Peyer's patch (tissue), 4 donors: ENCODE results near the gene BMPER. TPM values are rescaled to one million over a fixed set of nuclear protein-coding genes. Genes with fewer than 3 reads are reported as not detected.

Experiments
- DNase-seq, 3 donors: peaks; one replicate each; pipeline ENCODE4 v3.0.0-alpha.2; 2017 to 2019
- H3K27ac ChIP-seq, 4 donors: fragments of 200-600 bp; sonication (generic); one replicate each; pipeline ENCODE4 v1.5.1; 2016 to 2019
- H3K27me3 ChIP-seq, 2 donors: fragments of 200-600 bp; sonication (generic); one replicate each; pipeline ENCODE4 v1.5.1; 2019
- H3K36me3 ChIP-seq, 3 donors: fragments of 200-600 bp; sonication (generic); one replicate each; pipeline ENCODE4 v1.5.1; 2016 to 2019
- H3K4me1 ChIP-seq, 4 donors: fragments of 200-600 bp; sonication (generic); one replicate each; pipeline ENCODE4 v1.5.1; 2016 to 2019
- H3K4me3 ChIP-seq, 4 donors: fragments of 200-600 bp; sonication (generic); 1 replicate in 3 of 4; 2 replicates in 1 of 4; pipeline ENCODE4 v1.5.1; 2016 to 2019; ENCODE audit warnings: mild to moderate bottlenecking in 1 of 4
- H3K9me3 ChIP-seq, 4 donors: fragments of 200-600 bp; sonication (generic); one replicate each; pipeline ENCODE4 v1.5.1; 2016 to 2019; ENCODE audit warnings: mild to moderate bottlenecking in 1 of 4
- POLR2A ChIP-seq, 2 donors: fragments of 450-650 bp; IDR thresholded peaks; one replicate each; pipeline ENCODE4 v1.5.1; 2017; ENCODE audit warnings: antibody characterized with exemption in 2 of 2, mild to moderate bottlenecking in 2 of 2, moderate library complexity in 2 of 2
- total RNA-seq, 4 donors: library from RNA; depleted of rRNA; stranded (reverse); fragments of >200 nt; gene quantifications; one replicate each; pipeline ENCODE4 v1.1.0, GENCODE V29; 2016
- TF ChIP-seq, protein P1 (sequence below), 6 experiments: fragments of 450-650 bp in 4 of 6; fragments of 200-600 bp in 2 of 6; sonication (generic) in 1 of 6; IDR thresholded peaks; one replicate each; pipeline ENCODE4 v1.5.1; 2017 to 2019; ENCODE audit warnings: antibody characterized with exemption in 6 of 6, mild to moderate bottlenecking in 3 of 6, moderate library complexity in 1 of 6

The BMPER gene
- total RNA-seq, 4 donors from 2014 or later: 4.0 to 50.3 (median 17.6) TPM

DNA sequence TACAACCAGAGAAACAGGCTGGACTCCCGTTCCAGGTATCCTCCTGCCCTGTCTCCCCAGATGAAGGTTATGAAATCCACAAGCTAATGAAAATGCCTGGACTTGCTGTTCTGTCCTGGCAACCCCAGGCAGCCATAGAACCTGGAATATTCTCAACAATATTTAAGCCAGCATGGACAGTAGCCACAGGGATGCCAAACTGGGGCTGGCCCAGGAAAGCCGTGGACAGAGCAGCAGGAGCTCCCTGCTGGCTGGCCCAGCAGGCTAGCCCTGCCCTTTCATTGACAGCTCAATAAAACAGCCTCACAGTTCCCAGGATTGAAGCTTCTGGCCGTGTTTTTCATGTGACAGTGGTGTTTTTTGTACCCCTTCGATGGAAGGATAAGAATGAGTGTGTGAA lies 230.6 kb downstream of the BMPER start:
- TF ChIP-seq, protein P1, sequence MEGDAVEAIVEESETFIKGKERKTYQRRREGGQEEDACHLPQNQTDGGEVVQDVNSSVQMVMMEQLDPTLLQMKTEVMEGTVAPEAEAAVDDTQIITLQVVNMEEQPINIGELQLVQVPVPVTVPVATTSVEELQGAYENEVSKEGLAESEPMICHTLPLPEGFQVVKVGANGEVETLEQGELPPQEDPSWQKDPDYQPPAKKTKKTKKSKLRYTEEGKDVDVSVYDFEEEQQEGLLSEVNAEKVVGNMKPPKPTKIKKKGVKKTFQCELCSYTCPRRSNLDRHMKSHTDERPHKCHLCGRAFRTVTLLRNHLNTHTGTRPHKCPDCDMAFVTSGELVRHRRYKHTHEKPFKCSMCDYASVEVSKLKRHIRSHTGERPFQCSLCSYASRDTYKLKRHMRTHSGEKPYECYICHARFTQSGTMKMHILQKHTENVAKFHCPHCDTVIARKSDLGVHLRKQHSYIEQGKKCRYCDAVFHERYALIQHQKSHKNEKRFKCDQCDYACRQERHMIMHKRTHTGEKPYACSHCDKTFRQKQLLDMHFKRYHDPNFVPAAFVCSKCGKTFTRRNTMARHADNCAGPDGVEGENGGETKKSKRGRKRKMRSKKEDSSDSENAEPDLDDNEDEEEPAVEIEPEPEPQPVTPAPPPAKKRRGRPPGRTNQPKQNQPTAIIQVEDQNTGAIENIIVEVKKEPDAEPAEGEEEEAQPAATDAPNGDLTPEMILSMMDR (IDR thresholded peaks at IDR 0.05): no peak
- TF ChIP-seq POLR2A (IDR thresholded peaks at IDR 0.05): no peak
- Histone ChIP-seq H3K27me3 (no peaks in the 10 kb centered on the region), H3K27ac (no peak overlapping the region), H3K9me3 (no peaks in the 10 kb centered on the region), H3K36me3 (no peaks in the 10 kb centered on the region), H3K4me3 (no peak overlapping the region), H3K4me1 (no peaks in the 10 kb centered on the region)
- DNase-seq: no peak

DNA sequence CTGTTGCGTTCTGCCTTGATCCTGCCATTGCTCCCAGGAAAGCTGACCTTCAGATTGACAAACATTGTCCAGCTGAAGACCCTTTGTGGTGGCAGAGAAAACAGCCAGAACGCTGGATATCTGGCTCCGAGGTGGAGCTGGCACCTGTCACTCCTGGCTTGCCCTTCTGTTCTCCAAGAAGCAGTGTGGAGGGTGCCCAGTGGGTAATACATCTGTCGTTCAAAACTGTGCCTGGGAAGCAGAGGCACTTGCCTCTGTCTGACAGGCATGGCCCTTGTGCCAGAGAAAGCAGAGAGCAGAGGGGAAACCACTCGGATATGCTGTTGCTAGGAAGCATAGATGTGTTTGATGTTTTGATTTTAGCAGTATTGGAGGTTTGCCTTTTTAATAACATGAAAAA lies 231.4 kb downstream of the BMPER start:
- H3K36me3 ChIP-seq: no peaks in the 10 kb centered on the region
- TF ChIP-seq, protein P1 (IDR thresholded peaks at IDR 0.05): no peak
- no peak for TF ChIP-seq POLR2A (IDR thresholded peaks at IDR 0.05)
- H3K4me1 ChIP-seq: no peaks in the 10 kb centered on the region
- H3K27ac ChIP-seq: no peak overlapping the region
- no peaks in the 10 kb centered on the region for H3K9me3 ChIP-seq
- no peak for DNase-seq
- H3K27me3 ChIP-seq: no peaks in the 10 kb centered on the region
- H3K4me3 ChIP-seq: no peak overlapping the region

DNA sequence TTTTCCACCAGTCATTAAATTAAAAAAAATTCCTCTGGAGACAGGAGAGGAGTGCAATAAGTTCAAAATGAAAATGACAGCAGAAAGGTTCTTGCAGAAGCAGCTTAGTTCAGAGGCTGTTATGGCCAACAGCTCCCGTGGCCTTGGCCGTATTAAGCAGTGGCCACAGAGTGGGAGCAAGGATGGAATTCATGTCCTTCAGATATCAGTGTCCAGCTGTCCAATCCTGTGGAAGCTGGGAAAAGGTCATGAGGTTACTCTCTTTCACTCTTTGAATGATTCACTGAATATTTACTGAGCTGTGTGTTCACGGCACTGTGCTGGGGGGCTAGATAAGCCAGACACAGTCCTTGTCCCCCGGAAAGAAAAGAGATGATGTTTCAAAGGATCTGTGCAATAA lies 231.8 kb downstream of the BMPER start:
- no peaks in the 10 kb centered on the region for H3K4me1 ChIP-seq
- DNase-seq: no peak
- no peak overlapping the region for H3K4me3 ChIP-seq
- no peak overlapping the region for H3K27ac ChIP-seq
- no peaks in the 10 kb centered on the region for H3K27me3 ChIP-seq
- no peaks in the 10 kb centered on the region for H3K36me3 ChIP-seq
- no peaks in the 10 kb centered on the region for H3K9me3 ChIP-seq
- TF ChIP-seq, protein P1 (IDR thresholded peaks at IDR 0.05): no peak
- TF ChIP-seq POLR2A (IDR thresholded peaks at IDR 0.05): no peak

DNA sequence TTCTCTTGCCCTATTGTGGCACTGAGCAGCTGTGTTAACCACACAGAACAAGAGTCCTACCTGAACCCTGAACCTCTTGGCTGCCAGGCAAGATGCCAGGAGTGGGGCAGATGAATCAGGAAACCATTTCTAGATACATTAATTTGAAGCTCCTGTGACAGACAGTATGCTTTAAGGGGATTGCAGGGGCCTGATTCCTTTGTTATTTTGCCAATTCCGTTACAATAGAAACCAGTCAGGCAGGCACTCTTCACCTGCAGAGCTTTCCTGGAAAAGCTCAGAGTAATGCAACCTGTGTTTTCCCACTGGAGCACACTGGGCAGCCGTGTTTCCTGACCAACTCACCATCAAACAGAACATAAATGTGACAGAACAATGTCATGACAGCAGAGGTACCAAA lies 233.1 kb downstream of the BMPER start:
- DNase-seq: no peak
- Histone ChIP-seq H3K36me3 (no peaks in the 10 kb centered on the region), H3K27me3 (no peaks in the 10 kb centered on the region), H3K4me1 (no peaks in the 10 kb centered on the region), H3K27ac (no peak overlapping the region), H3K9me3 (no peaks in the 10 kb centered on the region), H3K4me3 (no peak overlapping the region)
- TF ChIP-seq, protein P1 (IDR thresholded peaks at IDR 0.05): no peak
- no peak for TF ChIP-seq POLR2A (IDR thresholded peaks at IDR 0.05)

DNA sequence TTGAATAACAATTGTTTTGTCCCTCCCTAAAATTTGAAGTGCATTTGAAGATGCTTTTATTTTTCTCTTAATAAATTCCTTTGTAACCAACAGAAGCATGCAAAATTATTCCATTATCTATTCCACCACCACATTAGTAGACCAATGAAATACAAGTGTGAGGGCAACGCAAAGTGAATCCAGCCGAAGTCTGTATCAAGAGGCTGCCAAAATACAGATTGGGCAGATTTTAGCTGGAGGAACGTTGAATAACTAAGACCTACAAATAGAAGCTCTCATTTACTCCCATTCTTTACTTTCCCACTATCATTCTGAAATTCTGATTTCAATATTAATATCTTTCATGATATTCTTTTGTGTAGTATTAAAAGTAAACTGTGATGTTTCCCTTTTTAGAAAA lies 233.7 kb downstream of the BMPER start:
- H3K9me3 ChIP-seq: no peaks in the 10 kb centered on the region
- no peak overlapping the region for H3K4me3 ChIP-seq
- TF ChIP-seq POLR2A (IDR thresholded peaks at IDR 0.05): no peak
- TF ChIP-seq, protein P1 (IDR thresholded peaks at IDR 0.05): no peak
- no peaks in the 10 kb centered on the region for H3K27me3 ChIP-seq
- H3K4me1 ChIP-seq: no peaks in the 10 kb centered on the region
- DNase-seq: no peak
- no peaks in the 10 kb centered on the region for H3K36me3 ChIP-seq
- H3K27ac ChIP-seq: no peak overlapping the region

DNA sequence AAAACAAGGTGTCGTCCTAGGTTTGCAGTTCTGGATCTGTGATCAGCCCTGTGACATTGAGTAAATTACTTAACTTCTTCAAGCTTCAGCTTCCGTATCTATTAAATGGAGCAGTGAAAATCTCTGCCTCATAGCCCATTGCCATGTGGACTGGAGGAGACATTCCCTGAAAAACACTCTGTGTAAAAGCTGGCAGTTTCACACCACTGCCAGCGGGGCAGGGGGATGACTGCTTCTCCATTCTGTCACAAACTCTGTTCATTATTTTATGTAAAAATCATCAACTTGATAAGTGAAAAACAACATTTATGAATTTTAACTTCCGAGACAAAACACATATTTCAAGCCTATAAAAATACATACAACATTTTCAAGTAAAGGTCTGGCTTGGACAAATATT lies 234.7 kb downstream of the BMPER start:
- no peaks in the 10 kb centered on the region for H3K27me3 ChIP-seq
- H3K4me1 ChIP-seq: no peaks in the 10 kb centered on the region
- no peak for DNase-seq
- TF ChIP-seq, protein P1 (IDR thresholded peaks at IDR 0.05): no peak
- no peak for TF ChIP-seq POLR2A (IDR thresholded peaks at IDR 0.05)
- no peak overlapping the region for H3K4me3 ChIP-seq
- no peaks in the 10 kb centered on the region for H3K36me3 ChIP-seq
- H3K27ac ChIP-seq: no peak overlapping the region
- no peaks in the 10 kb centered on the region for H3K9me3 ChIP-seq
